NCI-H1930 (cell line): ENCODE data around the gene RNF126.
A peak's percentile ranks its signal among the peaks of the same experiment; 100 is the strongest.
"Not testable (repeated sequence)": the region's sequence is repeated elsewhere in the genome, so short reads cannot be mapped to it uniquely, and the experiment has no call there.

Source experiments
- DNase-seq, 2 experiments: peaks; one replicate each; lab custom pipeline; 2025; lab: John Stamatoyannopoulos, UW

The RNF126 gene

DNA sequence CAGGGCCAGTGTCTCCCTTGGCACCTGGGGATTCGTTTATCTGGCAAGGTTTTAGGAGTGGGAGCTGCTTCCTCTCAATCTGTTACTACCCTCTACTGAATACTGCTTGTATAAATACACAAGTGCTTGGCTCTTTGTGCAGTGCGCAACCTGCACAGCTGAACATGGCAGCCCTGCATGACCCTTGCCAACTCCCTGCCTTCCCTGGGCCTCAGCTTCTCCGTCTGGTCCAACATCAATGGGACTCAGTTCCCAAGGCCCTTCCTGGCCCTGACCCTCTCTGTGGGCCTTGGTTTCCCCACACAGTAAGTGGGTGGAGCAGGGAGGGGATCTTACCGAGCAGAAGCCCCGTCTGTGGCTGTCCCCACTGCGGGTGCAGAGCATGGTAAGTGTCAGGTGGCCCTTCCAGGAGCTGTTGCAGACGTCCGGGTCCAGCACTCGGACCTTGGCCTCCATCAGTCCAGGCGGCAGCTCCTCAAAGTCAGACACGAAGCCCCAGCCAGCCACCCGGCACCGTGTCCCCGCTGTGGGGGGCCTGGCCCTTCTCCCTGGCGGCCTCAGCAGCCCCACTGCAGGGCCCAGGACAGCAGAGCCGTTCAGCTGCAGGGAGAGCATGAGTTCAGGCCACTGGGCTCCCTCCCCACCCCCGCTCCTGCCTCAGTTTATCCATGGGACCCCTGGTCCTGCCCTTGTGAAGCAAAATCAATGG lies 23.7 kb upstream of the RNF126 start:
- DNase-seq = no peak

DNA sequence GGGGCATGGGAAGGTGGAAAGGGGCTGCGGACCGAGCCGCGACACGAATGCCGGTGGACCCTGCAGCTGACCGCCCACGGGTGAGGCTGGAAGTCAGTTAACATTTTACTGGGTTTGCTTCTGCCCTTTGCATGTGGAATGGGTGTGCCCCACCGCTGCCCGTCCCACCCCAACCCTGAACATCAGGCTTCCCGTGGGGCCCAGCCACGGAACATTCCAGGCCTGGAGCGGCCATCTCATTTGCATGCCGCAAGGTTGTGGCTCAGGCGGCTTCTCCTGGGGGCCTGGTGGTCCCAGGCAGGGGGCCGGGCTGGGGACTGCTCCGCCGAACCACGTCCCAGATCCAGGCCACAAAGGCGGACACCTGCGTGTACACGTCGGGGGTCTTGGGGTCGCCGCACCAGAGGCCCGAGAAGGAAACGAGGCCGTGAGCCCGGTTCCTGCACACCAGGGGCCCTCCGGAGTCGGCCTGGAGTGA lies 22.5 kb upstream of the RNF126 start:
- no peak for DNase-seq

DNA sequence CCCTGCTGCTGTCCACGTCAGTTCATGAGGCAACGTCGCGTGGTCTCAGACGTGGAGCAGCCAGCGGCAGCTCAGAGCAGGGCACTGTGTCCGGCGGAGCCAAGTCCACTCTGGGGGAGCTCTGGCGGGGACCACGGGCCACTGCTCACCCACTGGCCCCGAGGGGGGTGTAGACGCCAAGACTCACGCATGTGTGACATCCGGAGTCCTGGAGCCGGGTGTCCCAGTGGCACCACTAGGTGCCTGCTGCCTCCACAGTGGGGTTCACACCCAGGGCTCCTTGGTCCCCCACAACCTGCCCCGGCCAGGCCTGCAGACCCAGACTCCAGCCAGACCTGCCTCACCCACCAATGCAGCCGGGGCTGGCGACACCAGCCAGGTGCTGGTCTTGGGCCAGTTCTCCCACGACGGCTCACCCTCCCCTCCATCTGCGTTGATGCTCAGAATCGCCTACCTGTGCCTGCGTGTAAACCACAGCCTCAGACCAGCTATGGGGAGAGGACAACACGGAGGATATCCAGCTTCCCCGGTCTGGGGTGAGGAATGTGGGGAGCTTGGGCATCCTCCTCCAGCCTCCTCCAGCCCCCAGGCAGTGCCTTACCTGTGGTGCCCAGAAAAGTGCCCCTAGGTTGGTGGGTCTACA lies 19.8 kb upstream of the RNF126 start:
- no peak for DNase-seq

DNA sequence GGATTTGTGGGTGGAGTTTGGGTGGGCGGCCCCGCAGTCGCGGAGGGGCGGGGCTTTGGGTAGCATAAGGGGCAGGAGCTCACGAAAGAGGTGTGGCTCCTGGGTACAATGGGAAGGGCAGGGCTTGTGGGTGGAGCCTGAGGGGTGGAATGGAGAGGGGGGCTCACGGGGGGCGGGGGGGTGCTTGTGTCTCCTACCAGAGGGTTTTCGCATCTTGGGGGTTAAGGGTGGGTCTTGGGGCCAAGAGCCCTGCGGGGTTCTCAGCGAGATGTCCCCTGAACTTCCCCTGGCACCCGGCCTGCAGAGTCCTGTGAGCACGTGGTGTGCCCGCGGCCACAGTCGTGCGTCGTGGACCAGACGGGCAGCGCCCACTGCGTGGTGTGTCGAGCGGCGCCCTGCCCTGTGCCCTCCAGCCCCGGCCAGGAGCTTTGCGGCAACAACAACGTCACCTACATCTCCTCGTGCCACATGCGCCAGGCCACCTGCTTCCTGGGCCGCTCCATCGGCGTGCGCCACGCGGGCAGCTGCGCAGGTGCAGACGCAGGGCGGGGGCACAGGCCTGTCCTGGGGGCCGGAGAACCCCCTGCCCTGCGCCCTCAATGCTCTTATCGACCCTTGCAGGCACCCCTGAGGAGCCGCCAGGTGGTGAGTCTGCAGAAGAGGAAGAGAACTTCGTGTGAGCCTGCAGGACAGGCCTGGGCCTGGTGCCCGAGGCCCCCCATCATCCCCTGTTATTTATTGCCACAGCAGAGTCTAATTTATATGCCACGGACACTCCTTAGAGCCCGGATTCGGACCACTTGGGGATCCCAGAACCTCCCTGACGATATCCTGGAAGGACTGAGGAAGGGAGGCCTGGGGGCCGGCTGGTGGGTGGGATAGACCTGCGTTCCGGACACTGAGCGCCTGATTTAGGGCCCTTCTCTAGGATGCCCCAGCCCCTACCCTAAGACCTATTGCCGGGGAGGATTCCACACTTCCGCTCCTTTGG lies 18.3 kb upstream of the RNF126 start:
- no peak for DNase-seq

DNA sequence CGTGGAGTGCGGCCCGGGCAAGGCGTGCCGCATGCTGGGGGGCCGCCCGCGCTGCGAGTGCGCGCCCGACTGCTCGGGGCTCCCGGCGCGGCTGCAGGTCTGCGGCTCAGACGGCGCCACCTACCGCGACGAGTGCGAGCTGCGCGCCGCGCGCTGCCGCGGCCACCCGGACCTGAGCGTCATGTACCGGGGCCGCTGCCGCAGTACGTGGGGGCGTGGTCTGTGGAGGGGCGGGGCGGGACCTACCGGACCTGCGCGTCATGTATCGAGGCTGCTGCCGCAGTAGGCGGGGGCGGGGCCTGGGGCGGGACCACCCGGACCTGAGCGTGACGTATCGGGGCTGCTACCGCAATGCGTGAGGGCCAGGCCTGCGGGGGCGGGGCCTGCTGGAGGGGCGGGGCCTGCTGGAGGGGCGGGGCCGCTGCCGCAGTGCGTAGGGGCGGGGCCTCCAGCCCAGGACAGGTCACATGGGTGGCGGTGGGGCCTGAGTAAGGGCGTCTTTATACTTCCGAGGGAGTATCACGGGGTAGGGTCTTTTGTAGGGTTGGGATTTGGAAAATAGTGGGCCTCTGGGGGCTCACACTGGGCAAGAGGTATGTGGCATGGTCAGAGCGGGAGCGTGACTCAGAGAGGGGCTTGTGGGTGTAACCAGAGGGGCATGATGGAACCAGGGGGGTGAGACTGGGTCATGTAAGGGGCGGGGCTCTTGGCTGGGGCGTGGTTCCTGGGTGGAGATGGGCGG lies 17.4 kb upstream of the RNF126 start:
- DNase-seq = peak; percentile 88 to 93

DNA sequence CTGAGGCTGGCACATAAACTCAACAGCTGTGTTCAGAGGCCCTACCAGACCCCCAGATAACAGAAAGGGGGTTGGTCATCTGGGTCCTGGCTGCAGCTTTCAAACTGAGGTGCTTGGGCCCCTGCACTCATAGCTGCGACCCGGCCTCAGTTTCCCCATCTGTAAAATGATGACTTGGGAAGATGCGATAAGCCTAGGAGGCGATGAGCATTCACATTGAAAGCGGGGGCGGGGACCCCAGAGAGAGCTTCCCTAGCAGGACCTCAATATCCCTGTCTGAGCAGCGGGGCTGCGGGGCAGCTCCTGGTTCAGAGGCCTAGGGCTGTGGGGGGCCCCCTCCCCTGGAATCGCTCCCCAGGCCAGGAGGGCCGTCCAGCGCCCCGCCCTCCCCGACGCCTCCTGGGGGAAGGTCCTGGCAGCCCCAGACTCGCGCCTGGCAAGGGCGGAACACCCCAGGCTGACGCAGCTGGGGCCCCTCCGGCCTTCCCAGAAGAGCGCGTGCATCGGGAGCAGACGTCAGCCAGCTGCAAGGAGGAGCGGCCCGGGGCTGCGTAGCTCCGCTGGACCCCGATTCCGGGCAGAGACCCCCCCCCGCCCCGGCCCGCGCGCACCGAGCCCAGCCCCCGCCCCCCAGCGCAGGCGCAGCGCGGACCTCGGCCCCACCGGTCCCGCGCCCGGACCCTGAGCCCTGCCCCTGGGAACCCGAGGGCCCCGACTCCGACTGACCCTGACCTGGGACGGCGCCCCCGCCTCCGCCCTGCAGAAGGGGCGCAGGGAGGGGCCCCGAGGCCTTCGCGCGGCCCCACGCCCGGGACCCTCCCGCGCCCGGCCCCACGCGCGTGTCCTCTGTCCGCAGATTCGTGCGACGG lies 16.6 kb upstream of the RNF126 start:
- DNase-seq = no peak

DNA sequence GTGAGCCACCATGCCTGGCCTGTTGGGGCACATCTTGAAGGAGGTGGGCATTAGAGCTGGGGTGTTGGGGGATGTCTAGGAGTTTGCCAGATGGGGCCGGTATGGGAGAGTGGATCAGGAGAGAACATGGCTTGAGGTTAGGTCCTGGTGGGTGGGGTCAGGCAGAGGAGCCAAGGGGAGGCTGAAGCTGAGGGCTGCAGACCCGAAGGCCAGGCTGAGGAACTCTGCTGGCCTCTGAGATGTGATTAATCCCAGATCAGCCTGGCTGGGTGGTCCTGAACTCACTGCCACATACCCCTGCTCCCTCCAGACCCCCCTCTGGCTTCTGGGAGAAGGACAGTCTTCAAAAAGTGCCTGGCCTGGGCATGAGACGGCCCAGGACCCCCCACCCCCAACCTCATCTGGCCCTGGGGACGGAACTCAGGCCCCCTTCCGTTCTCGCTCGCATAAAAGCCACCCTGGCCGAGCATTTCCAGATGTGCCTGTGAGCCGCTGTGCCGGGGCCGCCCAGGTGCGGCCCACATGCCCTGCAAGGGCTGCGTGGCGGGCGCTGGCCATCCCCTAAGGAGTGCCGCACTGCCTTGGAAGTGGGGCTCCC lies 15.9 kb upstream of the RNF126 start:
- no peak for DNase-seq

DNA sequence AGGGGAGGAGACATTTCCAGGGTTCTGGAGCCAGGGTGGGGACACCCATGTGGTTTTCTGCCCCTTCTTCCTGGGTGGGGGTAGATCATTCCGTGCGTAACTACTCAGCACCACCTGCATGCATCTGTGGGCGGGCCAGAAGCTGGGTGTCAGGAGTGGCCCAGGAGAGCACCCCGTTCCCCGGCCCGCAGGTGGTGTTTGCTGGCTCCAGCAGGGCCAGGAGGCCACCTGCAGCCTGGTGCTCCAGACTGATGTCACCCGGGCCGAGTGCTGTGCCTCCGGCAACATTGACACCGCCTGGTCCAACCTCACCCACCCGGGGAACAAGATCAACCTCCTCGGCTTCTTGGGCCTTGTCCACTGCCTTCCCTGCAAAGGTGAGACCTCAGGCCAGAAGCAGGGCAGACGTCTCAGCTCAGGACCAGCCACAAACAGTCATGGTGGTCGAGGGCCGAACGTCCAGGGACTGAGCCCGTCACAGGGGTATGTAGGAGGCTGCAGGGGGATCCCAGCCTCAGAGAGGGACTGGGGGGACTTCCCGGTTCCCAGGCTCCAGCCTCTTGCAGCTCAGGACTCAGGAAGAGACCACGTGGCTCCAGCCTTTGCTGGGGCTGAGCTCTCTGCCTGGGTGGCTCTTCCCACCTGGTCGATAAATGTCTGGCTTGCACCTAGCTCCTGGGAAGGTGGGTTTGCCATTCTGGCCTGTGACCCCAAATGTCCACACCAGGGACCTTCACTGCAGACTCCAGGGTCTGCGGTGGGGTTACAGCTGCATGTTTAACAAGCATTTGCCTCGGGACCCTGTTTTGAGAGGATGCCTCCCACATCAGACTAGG lies 14.8 kb upstream of the RNF126 start:
- DNase-seq = no peak

DNA sequence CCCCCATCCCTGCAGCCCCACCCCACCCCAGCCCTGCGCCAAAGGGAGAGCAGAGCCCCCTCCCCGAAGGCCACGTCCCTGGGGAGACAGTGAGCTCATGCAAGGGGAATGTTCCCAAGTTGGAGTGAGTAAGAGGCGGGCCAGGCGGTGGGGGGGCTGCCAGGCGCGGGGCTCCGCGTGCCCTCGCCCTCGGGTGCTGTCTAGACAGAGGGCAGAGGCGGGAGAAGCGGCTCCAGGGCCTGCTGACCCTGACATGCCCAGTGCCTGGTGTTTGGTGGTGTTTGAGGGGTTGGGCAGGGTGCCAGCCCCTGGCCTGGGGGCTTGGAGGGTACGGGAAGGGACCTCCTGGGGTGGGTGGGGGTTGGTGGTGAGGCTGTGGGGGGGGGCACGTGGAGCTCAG lies 14.2 kb upstream of the RNF126 start:
- DNase-seq = no peak

DNA sequence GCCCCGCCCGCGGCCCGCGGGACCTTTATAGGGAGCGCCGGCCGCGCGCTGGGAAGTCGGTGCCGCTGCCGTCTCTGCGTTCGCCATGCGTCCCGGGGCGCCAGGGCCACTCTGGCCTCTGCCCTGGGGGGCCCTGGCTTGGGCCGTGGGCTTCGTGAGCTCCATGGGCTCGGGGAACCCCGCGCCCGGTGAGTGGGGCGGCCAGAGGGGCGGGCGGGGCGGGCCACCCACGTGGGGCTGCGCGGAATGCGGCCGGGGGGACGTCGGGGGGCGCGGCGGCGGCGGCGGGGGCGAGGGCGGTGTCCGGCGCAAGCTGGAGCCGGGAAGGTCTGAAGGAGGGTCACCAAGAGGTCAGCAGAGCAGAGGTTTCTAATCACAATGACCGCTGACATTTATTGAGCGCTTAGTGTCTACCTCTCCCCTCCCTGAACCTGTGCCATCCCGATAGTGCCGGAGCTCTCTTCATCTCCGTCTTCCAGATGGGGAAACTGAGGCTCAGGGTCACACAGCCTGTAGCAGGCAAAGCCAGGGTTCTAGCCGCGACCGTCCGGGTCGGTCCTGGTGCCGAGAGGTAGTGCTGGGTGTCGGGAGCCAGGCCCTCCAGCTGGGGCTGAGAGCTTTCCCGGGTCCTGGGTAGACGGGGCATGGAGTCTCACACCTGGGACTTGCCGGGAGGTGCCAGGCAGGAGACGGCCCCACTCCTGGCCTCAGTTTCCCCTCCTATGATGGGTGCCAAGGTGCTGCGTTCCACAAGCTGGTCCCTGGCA lies 13.5 kb upstream of the RNF126 start, which contains the start of gene FSTL3:
Gene FSTL3, plus strand, starts transcription at position 54 of the 767 bp plus-strand sequence. Its CDS starts 32 bp downstream, at position 86.
- DNase-seq = no peak

DNA sequence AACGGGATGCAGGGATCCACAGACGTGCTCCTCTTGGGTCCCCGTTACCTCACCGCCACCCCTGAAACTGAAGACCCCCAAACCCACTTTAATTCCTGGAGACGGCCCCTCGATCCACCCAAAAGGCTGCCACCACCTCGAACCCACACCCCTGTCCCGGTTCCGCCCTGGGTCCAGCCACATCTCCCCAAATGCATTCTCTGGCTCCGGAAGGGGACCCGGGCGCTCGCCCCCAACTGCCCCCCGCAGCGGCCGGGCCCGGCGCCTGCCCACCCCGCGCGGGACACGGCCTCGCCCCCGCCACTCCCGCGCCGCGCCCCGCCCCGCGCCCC lies 13.0 kb upstream of the RNF126 start:
- no peak for DNase-seq

DNA sequence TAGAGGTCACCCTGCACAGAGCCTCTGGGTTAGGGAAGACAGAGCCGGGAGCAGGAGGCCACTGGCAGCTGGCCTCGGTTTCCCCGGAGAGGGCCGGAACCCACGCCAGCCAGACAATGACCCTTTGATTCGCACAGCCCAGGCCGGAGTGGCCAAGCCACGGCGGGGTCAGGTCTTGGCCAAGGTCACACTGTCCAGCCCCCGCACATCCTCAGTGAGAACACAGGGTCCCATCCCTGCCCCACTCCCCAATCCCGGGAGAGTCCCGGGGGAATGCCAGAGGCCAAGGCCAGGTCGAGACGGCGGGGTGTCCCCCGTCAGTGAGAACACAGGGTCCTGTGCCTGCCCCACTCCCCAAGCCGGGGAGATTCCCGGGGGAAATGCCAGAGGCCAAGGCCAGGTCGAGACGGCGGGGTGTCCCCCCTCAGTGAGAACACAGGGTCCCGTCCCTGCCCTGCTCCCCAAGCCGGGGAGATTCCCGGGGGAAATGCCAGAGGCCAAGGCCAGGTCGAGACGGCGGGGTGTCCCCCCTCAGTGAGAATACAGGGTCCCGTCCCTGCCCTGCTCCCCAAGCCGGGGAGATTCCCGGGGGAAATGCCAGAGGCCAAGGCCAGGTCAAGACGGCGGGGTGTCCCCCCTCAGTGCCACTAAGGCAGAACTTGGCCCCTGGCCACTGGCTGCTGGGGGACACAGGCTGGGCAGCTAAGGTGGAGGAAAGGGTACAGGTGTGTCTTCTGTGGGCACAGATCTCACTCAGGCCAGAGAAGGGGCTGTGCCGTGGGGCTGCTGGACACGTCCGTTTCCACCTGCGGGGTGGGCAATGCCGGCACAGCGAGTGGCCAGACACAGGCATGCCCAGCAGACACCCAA lies 11.5 kb upstream of the RNF126 start:
- no peak for DNase-seq

DNA sequence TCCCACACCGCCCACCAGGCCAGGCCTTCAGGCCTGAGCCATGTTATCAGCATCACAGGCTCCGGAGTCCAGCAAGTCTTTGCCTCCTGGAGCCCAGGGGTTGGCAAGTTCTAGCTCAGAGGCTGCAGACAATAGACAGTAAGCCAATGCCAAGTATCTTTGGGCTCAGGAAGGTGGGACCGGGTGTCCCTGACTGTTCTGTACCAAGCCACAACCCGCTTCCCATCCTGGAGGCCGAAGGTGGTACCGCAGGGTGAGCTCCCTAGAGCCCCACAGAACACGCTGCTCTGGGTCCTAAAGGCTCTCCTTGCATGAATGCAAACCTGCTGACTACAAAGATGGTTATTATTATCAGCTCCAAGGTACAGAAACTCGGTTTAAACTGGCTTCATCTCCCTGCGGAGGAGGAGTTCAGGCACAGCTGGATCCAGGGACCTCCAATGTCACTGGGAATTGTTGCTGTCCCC lies 7.6 kb upstream of the RNF126 start:
- DNase-seq = no peak

DNA sequence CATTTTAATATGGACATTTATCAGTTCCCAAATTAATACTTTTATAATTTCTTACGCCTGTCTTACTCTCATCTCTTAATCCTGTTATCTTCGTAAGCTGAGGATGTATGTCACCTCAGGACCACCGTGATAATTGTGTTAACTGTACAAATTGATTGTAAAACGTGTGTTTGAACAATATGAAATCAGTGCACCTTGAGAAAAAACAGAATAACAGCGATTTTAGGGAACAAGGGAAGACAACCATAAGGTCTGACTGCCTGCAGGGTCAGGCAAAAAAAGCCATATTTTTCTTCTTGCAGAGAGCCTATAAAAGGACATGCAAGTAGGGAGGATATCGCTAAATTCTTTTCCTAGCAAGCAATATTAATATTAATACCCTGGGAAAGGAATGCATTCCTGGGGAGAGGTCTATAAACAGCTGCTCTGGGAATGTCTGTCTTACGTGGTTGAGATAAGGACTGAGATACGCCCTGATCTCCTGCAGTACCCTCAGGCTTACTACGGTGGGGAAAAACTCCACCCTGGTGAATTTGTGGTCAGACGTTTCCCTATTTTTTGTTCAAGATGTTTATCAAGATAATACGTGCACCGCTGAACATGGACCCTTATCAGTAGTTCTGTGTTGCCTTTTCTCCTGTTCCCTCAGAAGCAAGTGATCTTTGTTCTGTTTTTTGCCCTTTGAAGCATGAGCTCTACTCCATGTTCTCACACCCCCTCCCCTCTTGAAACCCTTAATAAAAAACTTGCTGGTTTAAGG lies 5.8 kb upstream of the RNF126 start:
- DNase-seq = not testable (repeated sequence)

DNA sequence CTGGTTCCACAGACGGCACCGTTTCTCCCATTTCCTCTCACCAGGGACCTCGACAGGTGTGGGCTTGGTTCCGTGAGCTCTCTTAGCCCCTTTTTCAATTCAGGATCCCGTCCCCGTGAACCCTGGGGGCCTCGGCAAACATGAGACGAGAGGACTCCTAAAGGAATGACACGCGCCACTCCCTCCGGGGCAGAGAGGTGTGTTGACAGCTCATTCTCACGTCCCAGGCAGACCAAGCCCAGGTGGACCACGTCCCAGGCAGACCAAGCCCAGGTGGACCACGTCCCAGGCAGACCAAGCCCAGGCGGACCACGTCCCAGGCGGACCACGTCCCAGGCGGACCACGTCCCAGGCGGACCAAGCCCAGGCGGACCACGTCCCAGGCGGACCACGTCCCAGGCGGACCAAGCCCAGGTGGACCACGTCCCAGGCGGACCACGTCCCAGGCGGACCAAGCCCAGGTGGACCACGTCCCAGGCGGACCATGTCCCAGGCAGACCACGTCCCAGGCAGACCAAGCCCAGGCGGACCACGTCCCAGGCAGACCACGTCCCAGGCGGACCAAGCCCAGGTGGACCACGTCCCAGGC lies 4.1 kb upstream of the RNF126 start:
- DNase-seq = not testable (repeated sequence)

DNA sequence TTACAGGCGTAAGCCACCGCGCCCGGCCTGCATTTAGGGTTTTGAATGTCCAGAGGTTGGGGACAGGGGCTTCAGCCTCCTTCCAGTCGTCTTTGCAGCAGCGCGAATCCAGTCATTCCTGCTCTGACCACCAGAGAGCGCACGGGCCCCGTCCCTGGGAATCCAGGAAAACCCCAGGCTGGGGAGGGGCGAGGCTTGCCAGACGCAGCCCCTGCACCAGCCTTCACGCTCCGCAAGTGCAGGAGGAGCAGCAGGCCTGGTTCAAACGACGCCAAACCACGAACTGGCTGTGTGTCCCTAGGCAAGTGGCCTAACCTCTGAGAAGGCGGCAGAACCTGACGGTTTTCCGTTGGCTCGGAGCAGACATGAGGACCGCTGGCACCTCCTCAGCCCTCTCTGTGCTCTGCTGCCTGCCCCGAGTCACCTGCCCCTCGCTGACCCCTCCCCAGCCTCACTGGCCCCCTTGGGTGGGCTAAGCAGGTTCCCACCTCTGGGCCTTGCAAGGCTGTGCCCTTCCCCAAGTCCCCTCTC lies 2.0 kb upstream of the RNF126 start:
- DNase-seq = peak; percentile 51 to 74
